Stimulated activated CD8-positive, alpha-beta memory T cell treated with anti-CD3 and anti-CD28 coated beads, Interleukin-2, amount 100 ng/mL, for 1 hour (primary cell): Measurements from ENCODE around the gene ADAMTS15.

Experiments
- DNase-seq, 2 donors: peaks; one replicate each; pipeline ENCODE4 v3.0.0-alpha.2; 2020; ENCODE audit warnings: low read depth in 2 of 2

Gene ADAMTS15

DNA sequence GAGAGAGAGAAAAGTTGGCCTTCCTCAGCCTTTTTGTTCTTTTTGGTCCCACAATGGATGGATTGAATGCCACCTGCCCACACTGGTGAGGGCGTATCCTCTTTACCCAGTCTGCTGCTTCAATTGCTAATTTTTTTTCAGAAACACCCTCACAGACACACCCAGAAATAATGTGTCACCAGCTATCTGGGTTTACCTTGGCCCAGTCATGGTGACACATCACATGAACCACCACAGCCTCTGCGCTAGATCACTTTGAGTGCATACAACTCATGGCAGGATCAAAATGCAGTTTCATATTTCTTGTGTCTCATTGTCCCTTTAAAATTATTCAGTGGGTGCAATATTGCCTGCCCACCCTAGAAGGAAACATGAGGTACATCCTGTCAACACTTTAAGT lies 63.3 kb downstream of the ADAMTS15 start:
- DNase-seq = no peak

DNA sequence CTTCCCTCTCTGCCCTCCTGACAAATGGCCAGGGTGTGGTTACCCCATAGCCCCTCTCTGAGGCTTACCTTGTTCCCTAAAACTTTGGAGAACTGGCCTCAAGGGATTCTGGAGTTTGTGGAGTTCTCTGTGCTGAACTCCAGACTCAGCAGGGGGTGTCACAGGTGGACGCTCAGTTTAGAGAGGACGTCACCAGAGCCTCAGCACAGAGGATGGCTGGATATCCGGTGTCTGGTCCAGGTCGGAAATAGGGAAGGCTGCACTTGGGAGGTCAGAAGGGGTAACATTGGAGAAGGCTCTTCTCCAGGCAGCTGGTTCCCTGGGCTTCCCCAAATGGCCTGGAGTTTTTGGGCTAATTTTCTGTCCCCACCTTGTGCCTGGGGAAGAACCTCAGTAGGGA lies 64.2 kb downstream of the ADAMTS15 start:
- no peak for DNase-seq

DNA sequence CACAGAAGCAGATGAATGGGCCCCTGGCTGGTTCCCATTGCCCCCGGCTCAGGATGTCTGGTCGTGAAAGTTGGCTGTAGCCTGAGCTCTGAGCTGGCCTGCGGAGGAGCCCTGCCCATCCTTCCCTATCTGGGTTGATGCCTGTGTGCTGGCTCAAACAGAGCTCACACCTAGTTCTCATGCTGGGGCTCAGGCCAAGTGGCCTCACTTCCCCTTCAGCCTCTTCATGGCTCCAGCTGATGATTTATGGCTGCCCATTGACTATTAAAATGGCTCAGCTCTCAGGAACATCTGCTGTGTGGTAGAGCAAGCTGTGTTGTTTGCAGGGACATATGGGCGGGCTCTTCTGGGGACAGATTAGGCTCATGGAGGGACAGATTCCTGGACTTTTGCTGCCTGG lies 64.7 kb downstream of the ADAMTS15 start:
- DNase-seq = no peak

DNA sequence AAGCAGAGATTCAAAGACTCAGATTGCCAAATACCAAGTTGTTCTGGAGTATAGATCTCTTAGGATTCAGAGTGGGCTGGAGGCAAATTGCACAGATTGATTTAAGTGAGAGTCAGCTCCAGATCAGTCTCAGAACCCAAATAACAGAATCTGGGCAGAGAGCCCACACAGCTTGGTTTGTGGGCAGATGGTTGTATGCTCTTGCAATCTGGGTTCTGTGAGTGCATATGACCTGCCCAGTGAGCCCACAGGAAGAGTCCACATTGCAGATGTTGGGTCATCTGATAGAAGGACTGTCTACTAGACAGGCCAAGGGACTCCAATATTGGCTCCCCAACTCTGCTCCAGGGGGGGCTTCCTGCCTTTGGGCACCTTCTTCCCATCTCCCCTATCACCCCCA lies 65.9 kb downstream of the ADAMTS15 start:
- no peak for DNase-seq

DNA sequence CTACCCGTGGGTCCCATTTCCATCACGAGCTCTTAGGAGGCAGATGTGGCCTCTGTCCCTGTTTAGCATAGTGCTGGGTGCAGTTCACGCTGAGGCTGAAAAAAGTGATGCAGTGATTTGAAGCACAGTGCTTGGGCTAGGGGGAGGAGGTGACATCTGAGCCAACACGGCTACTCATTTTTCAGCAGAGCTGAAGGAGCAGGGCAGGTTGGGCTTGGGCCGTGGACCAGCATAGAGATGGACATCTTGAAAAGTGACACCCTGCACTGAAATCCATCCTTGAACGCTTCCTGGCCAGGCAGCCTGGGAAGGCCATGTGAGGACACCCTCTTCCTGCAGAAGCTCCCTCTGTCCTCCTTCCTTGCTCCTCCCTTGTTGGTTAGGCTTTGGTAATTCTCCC lies 66.4 kb downstream of the ADAMTS15 start:
- no peak for DNase-seq

DNA sequence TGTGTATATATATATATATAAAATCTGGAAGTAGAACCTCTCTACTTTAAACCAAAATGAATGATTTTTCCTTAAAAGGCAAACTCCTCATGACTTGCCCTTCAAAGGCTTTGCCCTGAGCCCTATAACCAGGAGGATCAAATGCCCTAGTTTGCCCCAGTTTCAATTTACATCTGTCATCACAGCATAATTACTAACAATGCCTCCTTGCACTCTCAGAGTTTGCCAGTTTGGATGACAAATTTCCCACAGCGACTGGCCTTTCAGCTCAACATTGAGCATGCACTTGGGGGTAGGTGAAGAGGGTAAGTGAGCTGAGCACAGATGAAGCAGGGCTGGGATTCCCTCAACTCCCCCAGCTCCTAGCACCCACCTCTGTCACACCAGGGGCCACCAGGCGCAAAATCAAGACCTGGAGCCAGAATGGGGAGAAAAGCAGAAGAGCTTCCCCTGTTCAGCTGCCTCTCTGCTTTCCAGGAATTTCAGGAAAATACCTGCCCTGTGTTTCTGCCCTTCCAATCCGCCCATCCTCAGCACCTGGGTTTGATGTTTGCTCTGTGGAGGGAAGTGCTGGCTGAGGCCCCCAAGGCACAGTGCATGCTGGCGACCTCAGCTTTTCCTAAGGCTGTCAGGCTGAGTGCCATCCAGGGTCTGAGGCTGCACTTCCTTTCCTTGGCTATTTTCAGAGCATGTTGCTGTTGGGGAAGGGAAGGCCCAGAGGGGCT lies 67.5 kb downstream of the ADAMTS15 start:
- DNase-seq = no peak

DNA sequence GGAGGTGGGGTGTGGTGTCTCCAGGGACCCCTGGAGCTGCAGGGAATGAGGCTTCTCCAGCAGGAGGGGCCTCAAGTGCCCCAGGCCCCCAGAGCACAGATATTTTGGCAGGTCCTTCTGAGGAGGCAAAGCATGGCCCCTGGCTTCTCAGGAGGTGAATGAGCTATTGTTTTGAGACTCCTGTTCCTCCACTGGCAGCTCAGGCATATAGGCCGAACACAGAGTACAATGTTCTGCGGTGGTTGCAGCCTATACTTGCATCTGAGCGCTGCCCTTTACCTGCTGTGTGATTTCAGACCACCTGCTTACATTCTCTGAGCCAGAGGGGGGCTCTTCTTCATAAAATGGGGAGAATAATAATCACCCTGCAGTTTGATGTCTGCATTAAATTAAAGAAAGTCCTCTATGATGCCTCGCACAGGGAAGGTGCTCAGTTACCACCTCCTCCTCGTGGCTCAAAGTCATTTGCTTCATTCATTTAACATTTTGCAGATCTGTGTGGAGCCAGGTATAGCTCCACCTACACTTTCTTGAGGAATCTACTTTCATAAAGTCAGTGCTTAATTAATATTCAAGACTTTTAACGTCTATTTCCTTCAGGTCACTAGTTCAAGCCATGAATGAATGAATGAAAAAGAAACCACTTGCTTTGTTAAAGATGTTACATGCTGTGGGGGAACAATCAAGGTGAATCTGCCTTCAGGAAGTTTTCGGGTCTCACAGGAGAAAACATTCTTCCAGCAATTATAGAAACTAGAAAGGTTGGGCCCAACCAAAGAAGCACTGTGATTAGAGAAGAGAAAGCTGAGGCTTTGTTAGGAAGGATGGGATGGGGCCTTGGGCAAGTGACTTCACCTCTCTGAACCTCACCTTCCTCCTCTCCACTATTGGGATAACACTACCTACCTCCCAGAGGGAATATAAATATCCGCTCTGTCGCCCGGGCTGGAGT lies 68.4 kb downstream of the ADAMTS15 start:
- no peak for DNase-seq

DNA sequence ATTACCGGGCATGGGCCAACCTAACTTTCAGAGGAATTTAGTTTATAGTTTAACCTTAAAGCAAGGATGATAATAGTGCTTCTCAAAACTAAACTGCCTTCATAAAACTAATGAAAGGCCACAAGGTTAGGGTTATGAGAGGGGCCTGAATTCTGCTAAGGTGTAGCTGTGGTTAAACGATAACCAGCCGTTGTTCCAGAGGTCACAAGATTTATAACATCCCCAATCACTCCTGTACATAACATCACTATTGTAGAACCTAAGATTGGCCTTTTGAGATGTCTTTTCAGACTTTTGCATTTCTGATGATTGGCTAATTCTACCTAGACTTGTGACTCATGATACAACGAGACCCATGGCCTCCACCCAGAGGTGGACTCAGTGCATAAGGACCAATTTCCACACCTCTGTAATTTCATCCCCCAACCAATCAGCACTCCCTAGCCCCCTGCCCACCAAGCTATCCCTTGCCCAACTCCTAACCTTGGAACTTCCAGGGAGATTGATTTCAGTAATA lies 69.8 kb downstream of the ADAMTS15 start:
- DNase-seq = no peak

DNA sequence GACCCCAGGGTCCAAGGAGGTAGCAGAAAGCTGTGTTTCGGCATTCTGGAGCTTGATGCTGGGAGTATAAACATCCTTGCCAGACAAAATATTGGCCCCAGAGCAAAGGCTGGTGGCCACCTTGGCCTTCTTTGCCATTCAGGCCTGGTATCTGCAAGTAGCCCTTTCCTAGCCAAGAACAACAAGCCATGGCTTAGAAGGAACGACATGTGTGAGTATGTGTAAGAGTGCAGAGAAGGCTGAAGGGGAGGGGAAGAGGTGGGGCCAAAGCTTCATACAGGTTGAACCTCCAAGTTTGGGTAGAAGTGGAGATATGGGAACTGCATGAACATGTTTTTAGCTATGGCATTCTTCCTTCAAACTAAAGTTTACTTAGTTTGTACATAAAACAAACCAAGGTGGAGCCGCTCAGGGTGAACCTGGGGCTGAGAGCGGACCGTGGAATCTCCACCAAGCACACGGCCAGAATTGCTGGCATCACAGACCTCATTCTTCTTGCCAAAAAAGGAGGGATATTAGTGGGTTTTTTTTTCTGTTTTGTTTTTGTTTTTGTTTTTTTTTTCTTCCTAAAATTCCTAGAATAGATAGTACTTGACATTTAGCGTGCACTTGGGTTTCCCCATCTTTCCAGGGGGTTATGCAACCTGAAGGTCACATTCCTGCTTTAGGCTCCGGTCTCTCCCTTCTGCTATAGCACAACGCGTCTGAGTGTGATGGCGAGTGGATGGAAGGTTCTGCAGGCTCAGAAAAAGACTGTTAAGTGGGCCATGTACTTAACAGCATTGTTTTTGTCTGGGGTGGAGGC lies 70.9 kb downstream of the ADAMTS15 start:
- DNase-seq = no peak

DNA sequence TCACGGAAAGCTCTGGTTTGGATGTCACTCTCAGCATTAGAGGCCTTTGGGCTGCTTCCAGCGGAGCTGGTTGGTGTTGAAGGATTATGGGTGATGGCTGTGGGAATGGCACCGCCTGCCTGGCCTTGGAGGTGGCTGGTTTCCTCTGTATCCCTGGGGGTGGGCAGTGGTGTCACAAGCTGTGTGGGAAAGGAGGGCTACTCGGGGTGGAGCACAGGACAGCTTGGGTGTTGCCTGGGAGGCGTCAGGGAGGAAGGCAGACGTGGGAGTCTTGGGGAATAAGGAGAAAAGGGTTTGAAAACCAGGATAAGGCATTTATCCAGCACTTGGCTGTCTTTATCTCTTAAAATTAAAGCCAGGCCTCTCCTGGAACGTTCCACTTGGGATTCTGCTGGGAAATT lies 71.8 kb downstream of the ADAMTS15 start:
- DNase-seq = no peak

DNA sequence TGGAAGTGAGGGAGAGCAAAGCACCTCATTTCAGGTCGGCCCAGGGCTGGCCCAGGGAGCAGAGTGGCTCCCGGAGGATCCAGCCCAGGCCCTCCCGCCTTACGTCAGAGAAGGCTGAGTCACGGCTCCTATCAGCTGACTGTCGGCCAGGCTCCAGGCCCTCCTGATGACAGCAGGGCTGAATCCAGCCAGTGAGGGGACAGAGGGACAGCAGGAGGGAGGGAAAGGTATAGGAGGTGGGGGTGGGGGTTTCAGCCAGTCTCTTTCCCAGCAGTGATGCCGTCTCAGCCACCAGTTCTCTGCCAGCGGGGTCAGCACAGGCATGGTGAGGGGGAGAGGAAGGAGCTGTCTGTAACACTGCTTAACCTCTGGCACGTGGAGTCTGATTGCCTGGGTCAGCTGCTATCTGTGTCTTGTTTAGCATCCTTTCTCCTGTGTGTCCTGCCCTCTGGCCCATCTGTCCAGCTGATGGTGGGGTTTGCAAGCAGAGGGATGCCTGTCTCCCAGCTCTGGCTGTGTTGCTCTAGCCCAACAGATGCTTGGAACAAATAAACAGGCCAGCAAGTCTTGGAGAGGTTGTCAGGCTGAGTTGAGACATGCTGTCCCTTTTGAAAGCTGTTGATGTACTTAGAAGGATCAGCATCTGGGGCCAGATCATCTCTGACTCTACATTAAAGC lies 74.0 kb downstream of the ADAMTS15 start:
- DNase-seq = no peak

DNA sequence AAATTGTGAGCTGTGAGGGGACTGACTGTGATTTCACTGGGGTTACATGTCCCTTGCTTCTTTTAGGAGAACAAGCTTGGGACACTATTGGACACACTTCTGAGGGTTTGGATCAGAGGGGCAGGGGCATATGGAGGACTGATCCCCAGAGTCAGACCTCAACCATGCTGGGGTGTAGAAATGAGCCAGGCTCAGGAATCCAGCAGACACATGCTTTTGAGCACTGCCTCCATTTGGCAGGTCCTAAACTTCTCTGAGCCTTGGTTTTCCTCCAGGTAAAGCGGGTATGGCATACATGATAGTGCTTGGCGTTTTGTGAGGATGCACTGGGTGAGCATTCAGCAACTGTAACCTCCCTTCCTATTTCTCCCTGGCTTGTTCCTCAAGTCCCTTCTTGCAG lies 74.7 kb downstream of the ADAMTS15 start:
- DNase-seq = no peak

DNA sequence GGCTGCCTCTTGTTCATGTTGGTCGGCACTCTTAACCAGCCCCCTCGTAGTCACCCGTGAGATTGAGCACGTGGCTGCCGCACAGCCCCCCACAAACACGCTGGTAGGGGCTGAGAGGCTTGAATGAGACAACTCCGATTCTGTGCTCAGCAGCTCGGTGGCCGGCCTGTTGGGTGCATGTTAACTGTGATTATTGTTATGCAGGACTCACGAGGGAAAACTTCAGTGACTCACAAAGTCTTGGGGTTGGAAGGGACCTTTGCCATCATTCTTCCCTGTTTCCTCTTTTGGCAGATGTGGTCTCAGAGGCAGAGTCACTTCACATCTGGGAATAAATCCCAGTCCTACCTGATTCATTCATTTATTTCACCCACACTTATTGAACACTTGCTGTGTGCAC lies 75.2 kb downstream of the ADAMTS15 start:
- DNase-seq = no peak

DNA sequence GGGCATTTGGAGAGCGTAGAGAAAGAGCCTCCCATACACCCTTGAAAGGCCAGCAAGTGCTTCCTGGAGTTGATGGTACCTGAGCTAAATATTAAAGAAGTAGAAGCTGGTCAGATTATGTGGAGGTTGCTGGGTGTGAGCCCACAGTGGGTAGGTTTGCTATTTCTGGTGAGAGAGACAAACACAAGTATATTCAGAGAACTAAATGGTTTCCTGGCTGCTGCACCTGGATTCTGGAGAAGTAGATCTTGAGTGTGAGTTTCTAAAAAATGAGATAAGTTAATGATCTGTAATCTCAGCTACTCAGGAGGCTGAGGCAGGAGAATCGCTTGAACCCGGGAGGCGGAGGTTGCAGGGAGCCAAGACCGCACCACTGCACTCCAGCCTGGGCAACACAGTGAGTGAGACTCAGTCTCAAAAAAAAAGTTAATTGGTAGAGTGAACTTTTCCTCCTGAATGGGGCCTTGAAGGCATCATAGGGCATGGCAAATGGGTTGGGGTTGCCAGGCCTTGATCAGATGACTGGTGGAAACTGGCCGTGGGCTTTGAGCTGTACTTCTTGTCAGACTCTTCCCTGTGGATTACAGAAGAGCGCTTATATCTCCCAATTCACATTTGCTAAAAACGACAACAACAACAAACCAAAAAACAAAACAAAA lies 75.8 kb downstream of the ADAMTS15 start:
- DNase-seq = no peak

DNA sequence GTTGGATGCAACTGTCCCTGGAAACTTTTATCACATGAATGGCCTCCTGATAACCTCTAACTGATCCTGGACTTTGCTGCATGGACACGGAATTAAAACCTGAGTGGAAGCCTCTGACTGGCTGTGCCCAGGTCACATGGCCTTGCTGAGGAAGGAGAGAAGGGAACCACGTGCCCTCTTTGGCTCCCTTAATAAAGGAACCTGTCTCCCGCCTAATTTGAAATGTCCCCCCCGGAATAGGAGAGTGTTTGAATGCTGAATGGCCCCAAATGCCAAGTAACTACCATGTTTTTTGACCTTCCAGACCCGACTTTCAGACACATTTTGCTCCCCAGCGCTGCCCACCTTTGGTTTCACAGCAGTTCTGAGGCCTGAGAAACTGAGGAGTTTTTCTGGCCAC lies 76.9 kb downstream of the ADAMTS15 start:
- no peak for DNase-seq
